AG10803 (cell line): ENCODE measurements around the gene STAP2.

ENCODE experiments used
- DNase-seq: peaks from one replicate; pipeline ENCODE4 v3.0.0; 2010; ENCODE audit warnings: low read depth
- H3K4me3 ChIP-seq: 2 replicates; pipeline ENCODE4 v1.5.1; 2011; ENCODE audit warnings: mild to moderate bottlenecking, low read length, control low read depth
- TF ChIP-seq, protein P1 (sequence below): conservative IDR thresholded peaks from 2 replicates; pipeline ENCODE4 v1.5.1; 2011; ENCODE audit warnings: mild to moderate bottlenecking, low read length, control low read depth, inconsistent platforms

The STAP2 gene

DNA sequence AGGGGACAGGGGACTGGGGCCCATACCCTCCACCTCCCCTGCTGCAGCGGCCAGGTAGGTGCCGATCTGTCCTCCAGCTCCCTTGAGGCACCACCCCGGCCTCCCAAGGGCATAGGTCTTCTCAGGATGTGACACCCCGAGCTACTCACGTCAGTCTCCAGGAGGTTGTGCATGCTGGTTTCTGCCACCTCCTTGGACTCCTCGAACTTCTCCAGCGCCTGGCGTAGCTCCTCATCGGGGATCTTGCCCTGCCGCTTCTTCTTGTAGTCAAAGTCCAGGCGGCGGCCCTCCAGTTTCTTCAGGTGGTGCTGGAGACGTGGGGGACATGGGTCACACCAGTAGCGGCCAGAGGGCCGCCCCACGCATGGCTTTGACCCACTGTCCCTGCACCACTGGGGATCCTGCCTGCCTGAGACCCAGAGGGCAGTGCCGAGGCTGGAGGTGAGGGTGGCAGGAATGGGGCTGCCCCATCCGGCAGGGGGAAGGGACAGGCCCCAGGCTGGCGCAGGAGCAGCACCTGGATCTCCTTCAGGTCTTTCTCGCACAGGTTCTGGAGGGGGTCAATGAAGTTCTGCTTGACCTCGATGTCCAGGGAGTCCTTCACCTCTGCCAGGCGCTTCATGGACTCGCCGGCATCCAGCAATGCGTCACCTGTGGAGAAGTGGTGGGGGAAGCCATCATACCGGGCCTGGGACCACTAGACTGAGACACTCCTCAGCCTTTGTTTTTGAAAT lies 25.1 kb upstream of the STAP2 start:
- TF ChIP-seq, protein P1, sequence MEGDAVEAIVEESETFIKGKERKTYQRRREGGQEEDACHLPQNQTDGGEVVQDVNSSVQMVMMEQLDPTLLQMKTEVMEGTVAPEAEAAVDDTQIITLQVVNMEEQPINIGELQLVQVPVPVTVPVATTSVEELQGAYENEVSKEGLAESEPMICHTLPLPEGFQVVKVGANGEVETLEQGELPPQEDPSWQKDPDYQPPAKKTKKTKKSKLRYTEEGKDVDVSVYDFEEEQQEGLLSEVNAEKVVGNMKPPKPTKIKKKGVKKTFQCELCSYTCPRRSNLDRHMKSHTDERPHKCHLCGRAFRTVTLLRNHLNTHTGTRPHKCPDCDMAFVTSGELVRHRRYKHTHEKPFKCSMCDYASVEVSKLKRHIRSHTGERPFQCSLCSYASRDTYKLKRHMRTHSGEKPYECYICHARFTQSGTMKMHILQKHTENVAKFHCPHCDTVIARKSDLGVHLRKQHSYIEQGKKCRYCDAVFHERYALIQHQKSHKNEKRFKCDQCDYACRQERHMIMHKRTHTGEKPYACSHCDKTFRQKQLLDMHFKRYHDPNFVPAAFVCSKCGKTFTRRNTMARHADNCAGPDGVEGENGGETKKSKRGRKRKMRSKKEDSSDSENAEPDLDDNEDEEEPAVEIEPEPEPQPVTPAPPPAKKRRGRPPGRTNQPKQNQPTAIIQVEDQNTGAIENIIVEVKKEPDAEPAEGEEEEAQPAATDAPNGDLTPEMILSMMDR: no peak
- no peak overlapping the region for H3K4me3 ChIP-seq
- DNase-seq: no peak

DNA sequence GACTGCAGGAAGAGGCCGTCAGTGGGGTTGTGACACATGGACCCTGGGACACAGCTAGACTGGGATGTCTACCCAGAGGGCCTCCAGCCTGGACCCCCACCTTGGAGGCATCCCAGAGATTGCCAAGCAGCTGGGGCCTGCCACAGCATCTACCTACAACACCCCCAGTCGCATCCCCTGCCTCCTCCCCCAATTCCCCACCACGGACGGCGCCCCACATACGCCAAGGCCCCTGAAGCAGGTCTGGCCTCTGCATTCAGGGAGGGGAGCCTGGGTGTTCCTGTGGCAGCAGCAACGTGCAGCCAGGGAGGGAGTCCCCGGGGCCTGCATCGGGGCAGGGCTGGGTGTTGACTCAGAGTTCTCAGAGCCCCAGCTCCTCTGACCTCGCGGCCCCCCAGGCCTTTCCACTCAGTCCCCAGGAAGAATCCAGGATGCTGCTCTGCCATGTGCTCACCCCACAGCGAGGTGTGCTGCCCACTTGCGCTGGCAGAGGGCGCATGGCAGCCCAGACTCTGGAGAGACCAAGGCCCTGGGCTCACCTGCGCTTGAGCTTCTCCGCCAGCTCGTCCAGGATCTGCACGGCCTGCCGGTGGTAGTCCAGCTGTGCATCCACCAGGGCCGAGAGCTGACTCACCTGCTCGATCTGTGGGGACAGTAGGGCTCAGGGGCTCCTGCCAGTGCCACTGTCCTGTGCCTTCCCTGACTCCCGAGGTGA lies 24.4 kb upstream of the STAP2 start:
- DNase-seq: no peak
- TF ChIP-seq, protein P1: no peak; the same call in 1 of the 2 replicates
- H3K4me3 ChIP-seq: no peak overlapping the region

DNA sequence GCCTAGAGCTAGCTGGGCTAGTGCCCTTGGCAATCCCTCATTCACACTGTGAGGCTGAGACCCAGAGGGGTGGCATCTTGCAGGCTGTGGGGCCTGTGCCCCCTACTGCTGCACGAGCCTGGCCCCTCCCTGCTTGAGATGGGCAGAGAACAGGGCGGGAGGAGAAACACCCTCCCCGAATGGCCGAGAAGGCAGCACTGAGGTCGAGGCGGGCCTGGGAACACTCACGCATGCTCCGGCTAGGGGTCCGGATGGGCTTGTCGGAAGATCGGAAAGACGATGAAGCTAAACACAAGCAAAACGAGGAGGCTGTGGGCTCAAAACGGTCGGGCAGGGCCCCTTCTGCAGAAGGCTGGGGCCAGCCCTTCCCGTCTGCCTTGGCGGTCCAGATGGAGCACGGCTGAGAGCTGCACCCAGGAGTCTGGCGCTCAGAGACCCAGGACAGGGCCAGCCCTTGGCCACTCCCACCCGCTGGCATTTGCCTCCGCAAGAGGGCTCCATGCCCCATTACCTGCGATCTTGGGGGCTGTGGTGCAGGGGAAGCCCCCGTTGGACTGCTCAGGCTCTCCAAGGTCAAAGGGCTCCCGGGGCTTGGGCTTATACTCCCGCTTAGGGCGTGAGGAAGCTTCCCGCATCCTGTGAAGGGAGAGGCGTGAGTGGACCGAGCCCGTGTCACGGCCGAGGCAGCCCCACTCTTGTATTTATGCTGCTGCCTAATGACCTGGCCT lies 23.6 kb upstream of the STAP2 start:
- no peak for DNase-seq
- TF ChIP-seq, protein P1: no peak
- no peak overlapping the region for H3K4me3 ChIP-seq

DNA sequence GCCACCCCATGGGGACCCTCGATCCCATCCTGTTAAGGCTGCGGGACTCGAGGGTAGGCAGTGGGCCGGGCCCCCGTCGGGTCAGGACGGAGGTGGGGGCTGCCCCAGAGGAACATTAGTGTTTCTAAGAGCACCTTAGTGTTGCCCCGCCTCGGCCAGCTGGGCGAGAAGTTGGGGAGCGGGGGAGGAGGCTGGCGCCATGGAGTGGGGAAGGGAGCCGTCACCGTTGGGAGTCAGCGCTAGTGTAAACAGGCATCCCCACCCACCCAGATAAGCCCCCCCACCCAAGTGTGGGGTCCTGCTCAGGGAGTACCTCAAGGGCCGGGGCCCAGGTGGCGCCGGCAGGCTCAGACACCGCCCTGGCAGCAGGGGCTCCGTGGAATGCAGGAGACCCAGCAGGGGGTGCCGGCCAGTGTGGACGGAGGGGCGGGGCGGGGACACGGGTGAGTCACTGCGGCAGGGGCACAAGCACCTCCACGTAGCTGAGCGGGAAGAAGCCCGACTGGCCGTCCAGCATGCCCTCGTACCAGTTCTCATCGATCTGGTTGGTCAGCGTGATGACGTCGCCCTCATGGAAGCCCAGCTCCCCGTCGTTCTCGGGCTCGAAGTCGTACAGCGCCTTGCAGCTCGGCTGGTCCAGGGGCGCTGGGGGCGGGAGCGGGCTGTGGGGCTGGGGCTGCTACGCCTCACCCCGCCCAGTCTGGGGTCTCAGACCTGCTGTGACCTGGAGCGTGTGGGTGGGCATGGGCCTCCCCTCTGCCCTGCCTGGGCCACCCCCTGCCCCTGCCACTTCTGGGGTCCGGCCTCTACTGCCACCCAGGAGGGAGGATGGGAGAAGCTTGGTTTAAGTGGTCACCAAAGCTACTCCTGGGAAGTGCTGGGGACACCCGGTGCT lies 22.8 kb upstream of the STAP2 start:
- DNase-seq: no peak
- no peak overlapping the region for H3K4me3 ChIP-seq

DNA sequence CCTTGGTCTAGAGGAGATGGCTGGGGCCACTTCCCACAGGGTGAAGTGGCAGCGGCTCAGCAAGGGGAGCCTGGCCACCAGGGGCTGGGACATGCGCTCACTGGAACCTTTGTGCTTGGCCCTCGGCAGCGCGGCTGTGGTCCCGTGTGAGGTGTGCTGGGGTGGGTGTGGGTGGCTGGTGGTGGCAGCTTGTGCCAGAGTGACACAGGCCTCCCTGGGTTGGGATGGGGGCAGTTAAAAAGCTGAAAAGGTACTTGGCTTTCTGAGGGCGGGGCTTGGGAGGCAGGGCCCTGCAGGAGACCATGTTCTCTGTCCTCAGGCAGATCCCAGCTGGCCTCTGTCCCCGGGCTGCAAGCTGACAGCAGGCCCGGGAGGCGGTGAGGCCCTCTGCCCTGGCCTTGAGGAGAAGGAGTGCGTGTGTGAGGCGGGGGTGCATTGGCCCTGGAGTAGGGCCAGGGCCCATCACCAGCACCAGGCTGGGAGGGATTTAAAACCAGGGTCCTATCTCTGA lies 22.1 kb upstream of the STAP2 start:
- TF ChIP-seq, protein P1: no peak
- no peak overlapping the region for H3K4me3 ChIP-seq
- DNase-seq: no peak

More for the DNA sequence above, 22.8 kb upstream of the STAP2 start:
- TF ChIP-seq, protein P1: no peak

DNA sequence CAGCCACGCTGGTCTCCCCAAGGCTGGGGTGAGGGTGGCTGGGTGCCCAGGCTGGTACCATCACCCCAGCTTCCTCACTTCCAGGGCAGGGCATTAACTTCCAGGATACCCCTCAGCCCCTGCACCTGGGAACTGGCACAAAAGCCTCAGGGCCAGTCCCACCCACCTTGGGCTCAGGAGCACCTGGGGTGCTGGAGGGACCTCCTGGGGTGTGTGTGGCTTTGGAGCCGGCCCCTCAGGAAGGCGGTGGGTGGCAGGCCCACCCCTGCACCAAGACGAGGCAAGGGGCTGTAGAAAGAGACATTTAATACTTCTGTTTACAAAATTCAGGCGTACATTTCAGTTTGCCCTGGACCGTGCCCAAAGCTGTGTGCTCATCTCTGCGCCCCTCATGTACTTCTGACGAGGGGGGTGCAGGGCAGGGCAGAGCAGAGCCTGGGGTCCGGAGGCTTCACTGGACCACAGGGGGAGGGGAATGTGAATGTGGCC lies 21.5 kb upstream of the STAP2 start:
- TF ChIP-seq, protein P1: no peak
- DNase-seq: no peak
- H3K4me3 ChIP-seq: no peak overlapping the region
